ENCODE data around the gene EIF5A2. TPM values are rescaled to one million over a fixed set of nuclear protein-coding genes. Genes with fewer than 3 reads are reported as not detected.

The EIF5A2 gene
- total RNA-seq, 1 experiment from 2014 or later, result 6.0 TPM

DNA sequence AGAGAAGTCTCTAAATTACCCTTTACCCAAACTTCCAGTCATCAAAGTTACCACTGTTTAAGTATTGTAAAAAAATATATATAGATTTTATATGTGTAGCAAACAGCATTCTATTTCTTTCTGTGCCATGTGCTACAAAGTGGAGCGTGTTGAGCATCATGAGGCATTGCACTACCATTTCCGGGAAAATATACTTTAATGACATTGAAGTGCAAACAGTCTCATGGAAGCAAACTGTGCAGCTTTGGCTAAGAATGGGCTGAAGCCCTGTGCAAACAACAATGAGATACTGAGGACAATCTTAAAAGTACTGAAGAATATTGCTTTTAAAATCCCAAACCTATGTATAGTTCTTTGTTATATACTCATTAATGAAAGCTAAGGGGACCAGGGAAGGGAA, 31.9 kb downstream of the EIF5A2 start:
- H3K27ac Mint-ChIP-seq (ENCODE audit: low read depth, unreplicated experiment), result no peak overlapping the region
- H3K9me3 Mint-ChIP-seq (ENCODE audit: unreplicated experiment), result no peaks in the 10 kb centered on the region
- intact Hi-C loops (cut with micrococcal nuclease), result no loop called here
- no peak for DNase-seq (ENCODE audit: unreplicated experiment)
- no peaks in the 10 kb centered on the region for H3K27me3 Mint-ChIP-seq (ENCODE audit: insufficient read depth, unreplicated experiment)
- no peak overlapping the region for H3K4me3 Mint-ChIP-seq (ENCODE audit: unreplicated experiment)
- ChIA-PET CTCF (interaction anchor here (0.7 kb wide), 1 partner anchor 13 kb away, joined by 3 read pairs; no protein-coding TSS in a partner anchor), POLR2A (no interaction called here)
- TF ChIP-seq, protein P1, sequence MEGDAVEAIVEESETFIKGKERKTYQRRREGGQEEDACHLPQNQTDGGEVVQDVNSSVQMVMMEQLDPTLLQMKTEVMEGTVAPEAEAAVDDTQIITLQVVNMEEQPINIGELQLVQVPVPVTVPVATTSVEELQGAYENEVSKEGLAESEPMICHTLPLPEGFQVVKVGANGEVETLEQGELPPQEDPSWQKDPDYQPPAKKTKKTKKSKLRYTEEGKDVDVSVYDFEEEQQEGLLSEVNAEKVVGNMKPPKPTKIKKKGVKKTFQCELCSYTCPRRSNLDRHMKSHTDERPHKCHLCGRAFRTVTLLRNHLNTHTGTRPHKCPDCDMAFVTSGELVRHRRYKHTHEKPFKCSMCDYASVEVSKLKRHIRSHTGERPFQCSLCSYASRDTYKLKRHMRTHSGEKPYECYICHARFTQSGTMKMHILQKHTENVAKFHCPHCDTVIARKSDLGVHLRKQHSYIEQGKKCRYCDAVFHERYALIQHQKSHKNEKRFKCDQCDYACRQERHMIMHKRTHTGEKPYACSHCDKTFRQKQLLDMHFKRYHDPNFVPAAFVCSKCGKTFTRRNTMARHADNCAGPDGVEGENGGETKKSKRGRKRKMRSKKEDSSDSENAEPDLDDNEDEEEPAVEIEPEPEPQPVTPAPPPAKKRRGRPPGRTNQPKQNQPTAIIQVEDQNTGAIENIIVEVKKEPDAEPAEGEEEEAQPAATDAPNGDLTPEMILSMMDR (IDR thresholded peaks at IDR 0.05; ENCODE audit: unreplicated experiment), result no peak
- BruUV-seq (replicated peaks), result no TSS peak
- H3K4me1 Mint-ChIP-seq (ENCODE audit: insufficient read depth, unreplicated experiment), result no peaks in the 10 kb centered on the region
- H3K36me3 Mint-ChIP-seq (ENCODE audit: insufficient read depth, unreplicated experiment), result no peaks in the 10 kb centered on the region

DNA sequence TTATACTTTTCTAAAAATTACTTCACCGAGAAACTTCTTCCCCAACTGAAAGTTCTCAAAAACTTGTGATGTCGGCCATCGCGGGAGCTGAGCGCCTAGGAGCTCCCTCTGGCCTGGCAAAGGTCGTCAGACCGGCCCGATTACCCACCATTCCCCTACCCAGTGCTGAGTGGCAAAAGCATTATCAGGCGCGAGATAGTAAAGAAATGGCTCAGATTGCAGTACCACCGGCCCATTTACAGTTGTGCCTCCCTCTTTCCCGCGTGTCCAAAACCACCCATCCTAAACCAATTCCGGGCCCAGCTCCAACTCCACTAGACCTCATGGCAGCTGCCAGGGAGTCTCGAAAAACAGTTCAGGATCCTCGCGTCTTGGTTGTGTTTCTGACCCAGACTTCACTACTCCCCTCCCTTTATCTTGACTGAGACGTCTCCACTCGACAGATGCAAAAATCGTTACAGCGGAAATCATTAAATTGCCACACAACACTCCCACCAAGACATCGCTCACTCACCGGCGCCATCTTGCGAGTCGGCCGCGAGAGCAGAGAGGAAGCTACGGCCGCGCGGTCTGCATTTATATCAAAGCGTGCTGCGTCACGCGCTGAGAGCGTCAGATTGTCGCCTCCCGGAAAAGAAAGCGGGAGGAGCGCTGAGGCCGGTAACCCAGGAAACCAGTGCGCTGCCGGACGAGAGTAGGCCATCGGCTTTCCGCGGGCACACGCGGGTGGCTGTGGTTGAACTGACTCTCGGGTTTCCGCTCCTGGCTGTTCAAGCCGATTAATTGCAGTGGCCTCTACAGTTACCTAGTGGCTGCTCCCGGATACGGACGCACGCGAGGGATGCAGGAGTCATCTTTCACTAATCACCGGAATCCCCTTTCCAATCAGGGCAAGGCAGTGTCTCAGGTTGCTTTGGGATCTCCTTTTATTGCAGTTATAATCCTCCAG, 38.5 kb downstream of the EIF5A2 start, which contains the start of gene RPL22L1:
RPL22L1 (minus strand) TSS at position 551 of the 949 bp plus-strand sequence; CDS start at position 523, 28 bp downstream.
- TSS peak; percentile 72 for BruUV-seq (replicated peaks)
- H3K27ac Mint-ChIP-seq (ENCODE audit: low read depth, unreplicated experiment), result peak within 1 kb of the TSS; percentile 97
- H3K4me3 Mint-ChIP-seq (ENCODE audit: unreplicated experiment), result peak within 1 kb of the TSS; percentile 93
- intact Hi-C loops (cut with micrococcal nuclease), result loop anchor here (1.0 kb wide), 1 partner anchor 38 kb away; the partner anchor contains the start of gene EIF5A2
- CTCF ChIA-PET, result interaction anchor here (0.5 to 1.8 kb wide), 7 partner anchors 22 to 777 kb away, joined by 3 to 5 read pairs (median 3); no protein-coding TSS in a partner anchor
- TF ChIP-seq, protein P1 (IDR thresholded peaks at IDR 0.05; ENCODE audit: unreplicated experiment), result no peak
- peaks cover 10% of the 10 kb centered on the region for H3K4me1 Mint-ChIP-seq (ENCODE audit: insufficient read depth, unreplicated experiment)
- POLR2A ChIA-PET, result interaction anchor here (0.5 to 3.2 kb wide), 29 partner anchors 13 to 1797 kb away, joined by 3 to 18 read pairs (median 5); partner anchors contain the start of genes EIF5A2 and PRKCI
- DNase-seq (ENCODE audit: unreplicated experiment), result peak; percentile 96
- H3K9me3 Mint-ChIP-seq (ENCODE audit: unreplicated experiment), result no peaks in the 10 kb centered on the region
- peaks cover 52% of the 10 kb centered on the region for H3K36me3 Mint-ChIP-seq (ENCODE audit: insufficient read depth, unreplicated experiment)
- H3K27me3 Mint-ChIP-seq (ENCODE audit: insufficient read depth, unreplicated experiment), result no peaks in the 10 kb centered on the region

DNA sequence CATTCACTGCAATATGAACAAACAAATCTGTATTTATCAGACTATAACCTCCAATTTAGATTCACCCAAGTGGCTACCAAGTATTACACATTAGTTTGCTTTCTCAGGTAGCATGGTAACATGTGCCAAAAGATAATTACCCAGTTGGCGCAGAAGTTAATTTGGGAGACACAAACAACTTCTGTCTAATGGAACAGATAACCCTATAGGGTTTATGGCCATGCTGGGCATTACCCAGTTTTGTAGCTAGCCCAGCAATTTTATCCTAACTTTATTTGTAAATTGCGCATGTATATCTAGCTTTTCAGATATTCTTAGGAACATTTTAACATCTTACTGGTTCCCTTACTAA, 39.2 kb downstream of the EIF5A2 start:
- H3K9me3 Mint-ChIP-seq (ENCODE audit: unreplicated experiment), result no peaks in the 10 kb centered on the region
- intact Hi-C loops (cut with micrococcal nuclease), result no loop called here
- TF ChIP-seq, protein P1 (IDR thresholded peaks at IDR 0.05; ENCODE audit: unreplicated experiment), result no peak
- H3K4me3 Mint-ChIP-seq (ENCODE audit: unreplicated experiment), result peak overlapping the region; percentile 93
- BruUV-seq (replicated peaks), result no TSS peak
- H3K36me3 Mint-ChIP-seq (ENCODE audit: insufficient read depth, unreplicated experiment), result peaks cover 52% of the 10 kb centered on the region
- POLR2A ChIA-PET, result interaction anchor here (0.5 to 3.2 kb wide), 26 partner anchors 12 to 1798 kb away, joined by 3 to 18 read pairs (median 4); partner anchors contain the start of genes EIF5A2 and PRKCI
- peak overlapping the region; percentile 97 for H3K27ac Mint-ChIP-seq (ENCODE audit: low read depth, unreplicated experiment)
- DNase-seq (ENCODE audit: unreplicated experiment), result peak; percentile 21
- peaks cover 15% of the 10 kb centered on the region for H3K4me1 Mint-ChIP-seq (ENCODE audit: insufficient read depth, unreplicated experiment)
- no peaks in the 10 kb centered on the region for H3K27me3 Mint-ChIP-seq (ENCODE audit: insufficient read depth, unreplicated experiment)
- CTCF ChIA-PET, result interaction anchor here (0.8 to 1.8 kb wide), 5 partner anchors 21 to 777 kb away, joined by 3 to 5 read pairs (median 3); no protein-coding TSS in a partner anchor

Data from MCF 10A (cell line).